SK-N-SH (cell line): ENCODE measurements around the gene HSPA4. TPM values are rescaled to one million over a fixed set of nuclear protein-coding genes. Genes with fewer than 3 reads are reported as not detected.

Experiments used
- CTCF ChIA-PET: fragments of 300-600, 350-600 bp; formaldehyde crosslinking; extraction: SDS; loops from one replicate; lab custom pipeline; 2021; lab: Yijun Ruan, JAX
- POLR2A ChIA-PET: fragments of 350-600 bp; sonication (Branson Sonifier 250); formaldehyde crosslinking; extraction: SDS; loops from one replicate; lab custom pipeline; 2020; ENCODE audit warnings: antibody characterized with exemption, inconsistent platforms; lab: Yijun Ruan, JAX
- DNase-seq: peaks from one replicate; pipeline ENCODE4 v3.0.0; 2012
- H2AFZ ChIP-seq: fragments of 200-600 bp; sonication (generic); 2 replicates; pipeline ENCODE4 v1.8.1; 2016; ENCODE audit warnings: antibody characterized with exemption, mild to moderate bottlenecking, low read depth
- H3F3A ChIP-seq: fragments of 200-600 bp; sonication (generic); replicated peaks from 2 replicates; pipeline ENCODE3; 2016; ENCODE audit warnings: antibody characterized with exemption, mild to moderate bottlenecking; ENCODE audit not compliant: insufficient read depth
- H3K27ac ChIP-seq, 2 experiments: fragments of 200-500 bp in 1 of 2; fragments of 200-600 bp in 1 of 2; sonication (Bioruptor generic) in 1 of 2; sonication (generic), shearing (Covaris generic) in 1 of 2; 2 replicates each; pipeline versions ENCODE4 v1.5.1 to v1.6.1; 2014 to 2016; ENCODE audit warnings: low read depth in 2 of 2, inconsistent platforms in 1 of 2, low read length in 1 of 2, mild to moderate bottlenecking in 1 of 2, mixed read lengths in 1 of 2
- H3K27me3 ChIP-seq: fragments of 200-600 bp; sonication (generic), shearing (Covaris generic); 2 replicates; pipeline ENCODE4 v1.6.1; 2016; ENCODE audit warnings: mixed run types; ENCODE audit not compliant: insufficient read depth
- H3K36me3 ChIP-seq, 2 experiments: fragments of 200-500 bp in 1 of 2; fragments of 200-600 bp in 1 of 2; sonication (Bioruptor generic) in 1 of 2; sonication (generic) in 1 of 2; replicated peaks in 1 of 2; 2 replicates each; pipeline versions ENCODE3 to v1.5.1; 2014 to 2016; ENCODE audit warnings: low read length in 1 of 2, mild to moderate bottlenecking in 1 of 2; ENCODE audit not compliant: insufficient read depth in 2 of 2, control insufficient read depth in 1 of 2
- H3K4me1 ChIP-seq, 2 experiments: fragments of 200-500 bp in 1 of 2; fragments of 200-600 bp in 1 of 2; sonication (Bioruptor generic) in 1 of 2; sonication (generic), shearing (Covaris generic) in 1 of 2; 2 replicates each; pipeline versions ENCODE4 v1.5.1 to v1.6.1; 2014 to 2016; ENCODE audit warnings: low read depth in 1 of 2, low read length in 1 of 2, mixed run types in 1 of 2; ENCODE audit not compliant: insufficient read depth in 2 of 2, control insufficient read depth in 1 of 2
- H3K4me2 ChIP-seq: fragments of 200-600 bp; sonication (generic), shearing (Covaris generic); 2 replicates; pipeline ENCODE4 v1.6.1; 2017; ENCODE audit warnings: mixed run types
- H3K4me3 ChIP-seq, 2 experiments: fragments of 200-500 bp in 1 of 2; fragments of 200-600 bp in 1 of 2; sonication (Bioruptor generic) in 1 of 2; sonication (generic), shearing (Covaris generic) in 1 of 2; 2 replicates each; pipeline versions ENCODE4 v1.5.1 to v1.8.1; 2014 to 2016; ENCODE audit warnings: low read depth in 2 of 2, inconsistent platforms in 1 of 2, low read length in 1 of 2, mild to moderate bottlenecking in 1 of 2, mixed read lengths in 1 of 2, moderate library complexity in 1 of 2
- H3K79me2 ChIP-seq: fragments of 200-600 bp; sonication (generic); 2 replicates; pipeline ENCODE4 v1.8.1; 2017; ENCODE audit warnings: mild to moderate bottlenecking; ENCODE audit not compliant: insufficient read depth
- H3K9ac ChIP-seq: fragments of 200-600 bp; sonication (generic); 2 replicates; pipeline ENCODE4 v1.6.1; 2017; ENCODE audit warnings: mixed run types
- H3K9me2 ChIP-seq: fragments of 200-600 bp; sonication (generic); 2 replicates; pipeline ENCODE4 v1.6.1; 2017; ENCODE audit warnings: mixed run types
- H3K9me3 ChIP-seq: fragments of 200-600 bp; sonication (generic); 2 replicates; pipeline ENCODE4 v1.6.1; 2017; ENCODE audit warnings: mixed run types, mild to moderate bottlenecking, moderate library complexity
- H4K20me1 ChIP-seq: fragments of 200-600 bp; sonication (generic); 2 replicates; pipeline ENCODE4 v1.6.1; 2017; ENCODE audit warnings: mild to moderate bottlenecking, mixed run types; ENCODE audit not compliant: insufficient read depth
- CHD2 ChIP-seq: fragments of 150-350 bp; IDR thresholded peaks from 2 replicates; pipeline ENCODE4 v1.6.1; 2018; ENCODE audit warnings: low read length; ENCODE audit not compliant: partially characterized antibody
- FOSL2 ChIP-seq: IDR thresholded peaks from 2 replicates; pipeline ENCODE4 v1.4.0; 2012; ENCODE audit warnings: low read depth, mild to moderate bottlenecking, moderate library complexity, borderline replicate concordance
- FOXJ3 ChIP-seq: sonication (generic); formaldehyde crosslinking; IDR thresholded peaks from 2 replicates; pipeline ENCODE4 v1.5.1; 2020; ENCODE audit warnings: mild to moderate bottlenecking, missing genetic modification reagents
- GATA2 ChIP-seq: sonication (generic); formaldehyde crosslinking; IDR thresholded peaks from 2 replicates; pipeline ENCODE4 v1.5.0; 2020; ENCODE audit warnings: mild to moderate bottlenecking, missing genetic modification reagents
- MEF2A ChIP-seq: IDR thresholded peaks from 2 replicates; pipeline ENCODE4 v1.4.0; 2012; ENCODE audit warnings: low read depth, borderline replicate concordance
- MXI1 ChIP-seq: IDR thresholded peaks from 2 replicates; pipeline ENCODE4 v1.6.1; 2012; ENCODE audit warnings: mild to moderate bottlenecking, low read depth, low read length, improper control_type of control experiment
- POLR2AphosphoS5 ChIP-seq: IDR thresholded peaks from 2 replicates; pipeline ENCODE4 v1.6.1; 2012; ENCODE audit warnings: low read depth, low read length
- RFX5 ChIP-seq: IDR thresholded peaks from 2 replicates; pipeline ENCODE4 v1.6.1; 2012; ENCODE audit warnings: mild to moderate bottlenecking, improper control_type of control experiment, low read length
- RXRA ChIP-seq: IDR thresholded peaks from 2 replicates; pipeline ENCODE4 v1.4.0; 2012; ENCODE audit warnings: low read depth, mild to moderate bottlenecking, borderline replicate concordance
- TAF1 ChIP-seq: IDR thresholded peaks from 2 replicates; pipeline ENCODE4 v1.6.1; 2012; ENCODE audit warnings: low read depth, mild to moderate bottlenecking, low read length, moderate library complexity, borderline replicate concordance
- WGBS: methylation state at CpG from one replicate; pipeline ENCODE4 v1.1.6; 2017; ENCODE audit warnings: low lambda C conversion rate; 5-methylcytosine and 5-hydroxymethylcytosine counted together
- polyA plus RNA-seq, 3 experiments: library from polyadenylated mRNA; depleted of rRNA; stranded (reverse); fragments of >200 nt; gene quantifications; 2 replicates each; pipeline ENCODE4 v1.2.3, GENCODE V29; 2012
- TF ChIP-seq, protein P1 (sequence below): fragments of 150-350 bp; IDR thresholded peaks from 2 replicates; pipeline ENCODE4 v1.6.1; 2016; ENCODE audit warnings: mild to moderate bottlenecking, low read depth, low read length
- TF ChIP-seq, protein P2 (sequence below): fragments of 200-600 bp; sonication (generic); IDR thresholded peaks from 2 replicates; pipeline ENCODE4 v1.6.1; 2017; ENCODE audit warnings: antibody characterized with exemption, mild to moderate bottlenecking, moderate library complexity
- TF ChIP-seq, protein P3 (sequence below): IDR thresholded peaks from 2 replicates; pipeline ENCODE4; 2012

Gene HSPA4
- polyA plus RNA-seq, 1 of the 3 experiments (the other 2 are of a cell fraction): 18.8 TPM

DNA sequence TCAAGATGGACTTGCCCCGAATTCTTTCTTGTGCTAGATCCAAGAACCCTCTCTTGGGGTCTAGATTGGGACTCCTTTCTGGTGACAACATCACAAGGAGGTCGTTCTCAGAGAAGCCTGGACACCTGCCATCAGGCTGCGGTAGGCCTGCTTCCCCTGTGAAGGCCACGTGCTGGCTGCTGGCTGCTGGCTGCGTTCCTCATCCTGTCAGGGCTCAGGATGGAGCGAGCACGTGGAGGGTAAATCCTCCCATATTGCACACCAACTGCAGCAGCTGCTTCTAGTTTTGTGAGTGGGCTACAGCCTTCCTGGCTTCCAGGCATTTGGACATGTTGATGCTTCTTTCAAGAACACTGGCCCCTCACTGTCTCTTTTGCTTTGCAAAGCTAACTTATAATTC lies 95.6 kb downstream of the HSPA4 start:
- Histone ChIP-seq H3K9me3 (no peaks in the 10 kb centered on the region), H3F3A (no peaks in the 10 kb centered on the region), H4K20me1 (no peaks in the 10 kb centered on the region), H3K27ac (no peak overlapping the region), H3K4me3 (no peak overlapping the region), H3K9ac (no peak overlapping the region), H3K9me2 (no peaks in the 10 kb centered on the region), H3K27me3 (no peaks in the 10 kb centered on the region), H2AFZ (no peak overlapping the region), H3K36me3 (no peaks in the 10 kb centered on the region), H3K79me2 (no peaks in the 10 kb centered on the region), H3K4me1 (peaks cover 0 to 13% of the 10 kb centered on the region in 2 experiments; a peak in 1 of 4 replicates), H3K4me2 (no peak overlapping the region)
- ChIA-PET CTCF (no interaction called here), POLR2A (no interaction called here)
- TF ChIP-seq, protein P1, sequence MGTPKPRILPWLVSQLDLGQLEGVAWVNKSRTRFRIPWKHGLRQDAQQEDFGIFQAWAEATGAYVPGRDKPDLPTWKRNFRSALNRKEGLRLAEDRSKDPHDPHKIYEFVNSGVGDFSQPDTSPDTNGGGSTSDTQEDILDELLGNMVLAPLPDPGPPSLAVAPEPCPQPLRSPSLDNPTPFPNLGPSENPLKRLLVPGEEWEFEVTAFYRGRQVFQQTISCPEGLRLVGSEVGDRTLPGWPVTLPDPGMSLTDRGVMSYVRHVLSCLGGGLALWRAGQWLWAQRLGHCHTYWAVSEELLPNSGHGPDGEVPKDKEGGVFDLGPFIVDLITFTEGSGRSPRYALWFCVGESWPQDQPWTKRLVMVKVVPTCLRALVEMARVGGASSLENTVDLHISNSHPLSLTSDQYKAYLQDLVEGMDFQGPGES: no peak
- TF ChIP-seq FOSL2: no peak
- no peak for TF ChIP-seq POLR2AphosphoS5
- TF ChIP-seq MEF2A: no peak
- no peak for TF ChIP-seq FOXJ3 (CRISPR knock-in tag)
- TF ChIP-seq, protein P2, sequence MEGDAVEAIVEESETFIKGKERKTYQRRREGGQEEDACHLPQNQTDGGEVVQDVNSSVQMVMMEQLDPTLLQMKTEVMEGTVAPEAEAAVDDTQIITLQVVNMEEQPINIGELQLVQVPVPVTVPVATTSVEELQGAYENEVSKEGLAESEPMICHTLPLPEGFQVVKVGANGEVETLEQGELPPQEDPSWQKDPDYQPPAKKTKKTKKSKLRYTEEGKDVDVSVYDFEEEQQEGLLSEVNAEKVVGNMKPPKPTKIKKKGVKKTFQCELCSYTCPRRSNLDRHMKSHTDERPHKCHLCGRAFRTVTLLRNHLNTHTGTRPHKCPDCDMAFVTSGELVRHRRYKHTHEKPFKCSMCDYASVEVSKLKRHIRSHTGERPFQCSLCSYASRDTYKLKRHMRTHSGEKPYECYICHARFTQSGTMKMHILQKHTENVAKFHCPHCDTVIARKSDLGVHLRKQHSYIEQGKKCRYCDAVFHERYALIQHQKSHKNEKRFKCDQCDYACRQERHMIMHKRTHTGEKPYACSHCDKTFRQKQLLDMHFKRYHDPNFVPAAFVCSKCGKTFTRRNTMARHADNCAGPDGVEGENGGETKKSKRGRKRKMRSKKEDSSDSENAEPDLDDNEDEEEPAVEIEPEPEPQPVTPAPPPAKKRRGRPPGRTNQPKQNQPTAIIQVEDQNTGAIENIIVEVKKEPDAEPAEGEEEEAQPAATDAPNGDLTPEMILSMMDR: no peak
- no peak for DNase-seq
- 46% methylated on average over 3 of the region's 7 CpGs for WGBS

DNA sequence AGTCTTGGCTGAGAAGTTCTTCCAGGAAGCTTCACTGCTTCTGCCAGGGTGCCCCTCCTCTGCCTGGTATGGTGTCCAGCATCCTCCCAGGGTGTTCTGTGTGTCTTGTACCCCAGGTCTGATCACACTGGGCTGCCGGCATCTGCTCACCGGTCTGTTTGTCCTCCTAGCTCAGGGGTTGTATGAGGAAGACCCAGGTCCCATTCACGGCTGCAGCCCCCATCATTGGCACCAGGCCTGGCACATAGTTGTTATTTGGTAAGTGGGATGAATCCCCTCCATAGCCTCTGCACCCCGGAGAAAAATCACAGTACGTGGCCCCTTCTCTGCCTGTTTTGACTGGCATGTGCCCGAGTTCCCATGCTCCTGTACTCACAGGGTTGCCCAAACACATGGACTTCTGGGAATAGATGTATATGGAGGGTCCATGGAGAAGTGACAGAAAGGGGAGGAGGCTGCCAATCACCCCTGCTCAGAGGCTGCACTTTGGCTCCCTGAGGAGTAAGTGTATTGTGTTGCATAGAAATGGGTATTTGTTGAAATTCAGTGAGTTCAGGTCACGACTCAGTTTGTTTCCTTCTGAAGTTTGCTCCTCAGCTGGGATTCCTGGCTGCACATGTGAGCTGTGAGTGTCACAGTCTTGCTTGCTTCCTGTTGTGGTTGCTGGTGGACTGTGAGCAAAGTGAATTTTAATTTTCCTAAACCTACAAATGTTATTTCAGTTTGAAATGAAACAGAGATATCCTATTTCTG lies 96.2 kb downstream of the HSPA4 start:
- H3F3A ChIP-seq: no peaks in the 10 kb centered on the region
- no peaks in the 10 kb centered on the region for H4K20me1 ChIP-seq
- peaks cover 0 to 13% of the 10 kb centered on the region in 2 experiments; a peak in 1 of 4 replicates for H3K4me1 ChIP-seq
- H3K27ac ChIP-seq: no peak overlapping the region
- CTCF ChIA-PET: no interaction called here
- no peaks in the 10 kb centered on the region for H3K36me3 ChIP-seq
- H3K9me2 ChIP-seq: no peaks in the 10 kb centered on the region
- H3K79me2 ChIP-seq: no peaks in the 10 kb centered on the region
- TF ChIP-seq RXRA: no peak
- TF ChIP-seq, protein P2: no peak
- TF ChIP-seq CHD2: no peak
- no peak for TF ChIP-seq GATA2 (CRISPR knock-in tag)
- TF ChIP-seq MXI1: no peak
- TF ChIP-seq RFX5: no peak
- no peak for TF ChIP-seq TAF1
- TF ChIP-seq, protein P3, sequence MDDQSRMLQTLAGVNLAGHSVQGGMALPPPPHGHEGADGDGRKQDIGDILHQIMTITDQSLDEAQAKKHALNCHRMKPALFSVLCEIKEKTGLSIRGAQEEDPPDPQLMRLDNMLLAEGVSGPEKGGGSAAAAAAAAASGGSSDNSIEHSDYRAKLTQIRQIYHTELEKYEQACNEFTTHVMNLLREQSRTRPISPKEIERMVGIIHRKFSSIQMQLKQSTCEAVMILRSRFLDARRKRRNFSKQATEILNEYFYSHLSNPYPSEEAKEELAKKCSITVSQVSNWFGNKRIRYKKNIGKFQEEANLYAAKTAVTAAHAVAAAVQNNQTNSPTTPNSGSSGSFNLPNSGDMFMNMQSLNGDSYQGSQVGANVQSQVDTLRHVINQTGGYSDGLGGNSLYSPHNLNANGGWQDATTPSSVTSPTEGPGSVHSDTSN: no peak
- no peak overlapping the region for H2AFZ ChIP-seq
- whole genome bisulfite sequencing: 71% methylated on average over 5 of the region's 7 CpGs
- no peak overlapping the region for H3K9ac ChIP-seq
- no peak overlapping the region for H3K4me2 ChIP-seq
- no peak for DNase-seq
- no peaks in the 10 kb centered on the region for H3K27me3 ChIP-seq
- H3K9me3 ChIP-seq: no peaks in the 10 kb centered on the region
- H3K4me3 ChIP-seq: no peak overlapping the region
- POLR2A ChIA-PET: no interaction called here
